UCSD-AML1 (cell line): Measurements from ENCODE around the gene WDR26.

Source experiments
- DNase-seq: peaks from one replicate; lab custom pipeline; 2025; ENCODE audit not compliant: unreplicated experiment; lab: John Stamatoyannopoulos, UW

WDR26 gene

GRCh38 chr1:224402472-224403036 is 32.0 kb downstream of the WDR26 start:
- DNase-seq = no peak

- no peak for DNase-seq
Measured at GRCh38 chr1:224399887-224400286, 34.7 kb downstream of the WDR26 start.

- DNase-seq = no peak
Measured at GRCh38 chr1:224393294-224393693, 41.3 kb downstream of the WDR26 start.

GRCh38 chr1:224392411-224393249 is 42.0 kb downstream of the WDR26 start:
- DNase-seq = no peak

GRCh38 chr1:224390517-224390916 is 44.1 kb downstream of the WDR26 start:
- DNase-seq = no peak

- no peak for DNase-seq
Measured at GRCh38 chr1:224387943-224388342, 46.7 kb downstream of the WDR26 start.

- DNase-seq = no peak
Measured at GRCh38 chr1:224387302-224387912, 47.2 kb downstream of the WDR26 start.

GRCh38 chr1:224383218-224383617 is 51.4 kb downstream of the WDR26 start:
- no peak for DNase-seq

- no peak for DNase-seq
Measured at GRCh38 chr1:224381880-224382548, 52.6 kb downstream of the WDR26 start.

- DNase-seq = peak; percentile 31
Measured at GRCh38 chr1:224380003-224380402, 54.6 kb downstream of the WDR26 start.

GRCh38 chr1:224378855-224379631 is 55.6 kb downstream of the WDR26 start:
- no peak for DNase-seq

GRCh38 chr1:224377676-224378006 is 57.0 kb downstream of the WDR26 start:
- DNase-seq = no peak

- DNase-seq = no peak
Measured at GRCh38 chr1:224375059-224375458, 59.5 kb downstream of the WDR26 start.

GRCh38 chr1:224373008-224373590 is 61.5 kb downstream of the WDR26 start:
- DNase-seq = no peak

- no peak for DNase-seq
Measured at GRCh38 chr1:224368409-224368808, 66.2 kb downstream of the WDR26 start.

- no peak for DNase-seq
Measured at GRCh38 chr1:224359207-224359606, 75.4 kb downstream of the WDR26 start.

GRCh38 chr1:224358237-224358636 is 76.4 kb downstream of the WDR26 start:
- DNase-seq = no peak

GRCh38 chr1:224357626-224358124 is 76.9 kb downstream of the WDR26 start:
- DNase-seq = no peak

GRCh38 chr1:224356685-224357625 is 77.6 kb downstream of the WDR26 start, which contains the start of gene CNIH4:
CNIH4 (plus strand) TSS chr1:224356879; CDS start chr1:224356925, 46 bp downstream.
- peak; percentile 87 for DNase-seq
